Common myeloid progenitor, CD34-positive (primary cell): ENCODE data around the gene C17orf67.

Experiments
- CTCF ChIA-PET: fragments of 350-600 bp; sonication (Branson Sonifier 250); formaldehyde crosslinking; loops from one replicate; lab custom pipeline; 2021; ENCODE audit warnings: antibody characterized with exemption; lab: Charles Lee
- POLR2A ChIA-PET: fragments of 350-600 bp; sonication (Branson Sonifier 250); formaldehyde crosslinking; loops from one replicate; lab custom pipeline; 2021; ENCODE audit warnings: antibody characterized with exemption; lab: Charles Lee
- DNase-seq, 3 donors: peaks; one replicate each; pipeline versions ENCODE4 v3.0.0 to v3.0.0-alpha.2; 2013
- H3K27ac ChIP-seq, 2 experiments: 1 replicate in 1 of 2; 2 replicates in 1 of 2; pipeline ENCODE4 v1.7.0; 2013; ENCODE audit warnings: inconsistent platforms in 2 of 2, low read length in 2 of 2, mild to moderate bottlenecking in 2 of 2, low read depth in 1 of 2, moderate library complexity in 1 of 2; ENCODE audit not compliant: severe bottlenecking in 2 of 2, insufficient read depth in 1 of 2, poor library complexity in 1 of 2
- H3K27me3 ChIP-seq, 5 experiments: replicated peaks in 2 of 5; 1 replicate in 3 of 5; 2 replicates in 2 of 5; pipeline versions ENCODE4 v1.6.1 to v1.7.0; 2013; ENCODE audit warnings: low read length in 4 of 5, mild to moderate bottlenecking in 2 of 5, moderate library complexity in 2 of 5, inconsistent platforms in 1 of 5; ENCODE audit not compliant: insufficient read depth in 5 of 5, control insufficient read depth in 4 of 5
- H3K36me3 ChIP-seq, 4 experiments: 1 replicate in 2 of 4; 2 replicates in 2 of 4; pipeline versions ENCODE4 v1.6.1 to v1.7.0; 2013; ENCODE audit warnings: low read length in 3 of 4, control low read depth in 1 of 4, mild to moderate bottlenecking in 1 of 4; ENCODE audit not compliant: control insufficient read depth in 4 of 4, insufficient read depth in 4 of 4
- H3K4me1 ChIP-seq, 4 experiments: 1 replicate in 3 of 4; 2 replicates in 1 of 4; pipeline versions ENCODE4 v1.6.1 to v1.7.1; 2013; ENCODE audit warnings: low read length in 3 of 4, mild to moderate bottlenecking in 3 of 4, control low read depth in 1 of 4, inconsistent platforms in 1 of 4, moderate library complexity in 1 of 4; ENCODE audit not compliant: control insufficient read depth in 4 of 4, insufficient read depth in 4 of 4; ENCODE audit errors: control extremely low read depth in 1 of 4
- H3K4me3 ChIP-seq, 7 experiments: 1 replicate in 4 of 7; 2 replicates in 3 of 7; pipeline versions ENCODE4 v1.5.1 to v1.7.0; 2013; ENCODE audit warnings: mild to moderate bottlenecking in 7 of 7, low read length in 6 of 7, moderate library complexity in 6 of 7, inconsistent platforms in 2 of 7, low read depth in 2 of 7, control low read depth in 1 of 7; ENCODE audit not compliant: insufficient read depth in 4 of 7, control insufficient read depth in 1 of 7; ENCODE audit errors: extremely low read depth in 1 of 7
- H3K9me3 ChIP-seq, 5 experiments: 1 replicate in 4 of 5; 2 replicates in 1 of 5; pipeline versions ENCODE4 v1.6.1 to v1.7.1; 2013; ENCODE audit warnings: low read length in 4 of 5, mild to moderate bottlenecking in 2 of 5, inconsistent platforms in 1 of 5, low read depth in 1 of 5, moderate library complexity in 1 of 5; ENCODE audit not compliant: control insufficient read depth in 4 of 5, insufficient read depth in 2 of 5; ENCODE audit errors: control extremely low read depth in 1 of 5
- WGBS: methylation state at CpG from one replicate; pipeline ENCODE4 v1.1.5; 2013; ENCODE audit not compliant: insufficient coverage; 5-methylcytosine and 5-hydroxymethylcytosine counted together

C17orf67 gene

GRCh38 chr17:56779898-56780777 is 53.6 kb downstream of the C17orf67 start:
- ChIA-PET POLR2A (interaction anchor here (0.6 to 1.7 kb wide), 3 partner anchors 64 to 187 kb away, joined by 3 to 7 read pairs (median 3); partner anchors contain the start of gene NOG), CTCF (interaction anchor here (0.6 to 5.3 kb wide), 20 partner anchors 9 to 1059 kb away, joined by 3 to 37 read pairs (median 5); partner anchors contain the start of gene NOG)
- Histone ChIP-seq H3K27ac (peak overlapping the region; percentile 65 to 93), H3K9me3 (no peaks in the 10 kb centered on the region), H3K4me3 (peak overlapping the region in 6 of 7 experiments; percentile 40 to 74 (median 66)), H3K4me1 (peaks cover 14 to 70% (median 63%) of the 10 kb centered on the region in 4 experiments), H3K27me3 (no peaks in the 10 kb centered on the region), H3K36me3 (no peaks in the 10 kb centered on the region)
- DNase-seq, result peak; percentile 91 to 97 (median 95)
- under 1% methylated on average over 27 of the region's 48 CpGs for WGBS

- Histone ChIP-seq H3K4me3 (peak overlapping the region in 4 of 7 experiments; percentile 22 to 74 (median 42)), H3K36me3 (no peaks in the 10 kb centered on the region), H3K27ac (peak overlapping the region; percentile 65 to 93), H3K9me3 (no peaks in the 10 kb centered on the region), H3K27me3 (no peaks in the 10 kb centered on the region), H3K4me1 (peaks cover 14 to 69% (median 60%) of the 10 kb centered on the region in 4 experiments)
- WGBS, result 20% methylated on average over 4 of the region's 4 CpGs
- no peak for DNase-seq
- ChIA-PET CTCF (interaction anchor here (0.6 to 5.3 kb wide), 15 partner anchors 8 to 1059 kb away, joined by 3 to 37 read pairs (median 7); partner anchors contain the start of gene NOG), POLR2A (interaction anchor here (1.7 kb wide), 1 partner anchor 63 kb away, joined by 7 read pairs; no protein-coding TSS in a partner anchor)
Observed at GRCh38 chr17:56779322-56779721, 54.4 kb downstream of the C17orf67 start.

GRCh38 chr17:56778898-56779297 is 54.8 kb downstream of the C17orf67 start:
- no peaks in the 10 kb centered on the region for H3K36me3 ChIP-seq
- CTCF ChIA-PET, result interaction anchor here (0.6 to 5.3 kb wide), 12 partner anchors 8 to 186 kb away, joined by 3 to 37 read pairs (median 7); partner anchors contain the start of gene NOG
- POLR2A ChIA-PET, result interaction anchor here (1.7 kb wide), 1 partner anchor 63 kb away, joined by 7 read pairs; no protein-coding TSS in a partner anchor
- H3K27ac ChIP-seq, result peak overlapping the region; percentile 65 to 93
- peaks cover 14 to 71% (median 60%) of the 10 kb centered on the region in 4 experiments for H3K4me1 ChIP-seq
- H3K4me3 ChIP-seq, result peak overlapping the region in 3 of 7 experiments; percentile 26 to 74 (median 29)
- WGBS, result 86% methylated on average over 6 of the region's 9 CpGs
- peak in 1 of 3 donors; percentile 32 for DNase-seq
- no peaks in the 10 kb centered on the region for H3K27me3 ChIP-seq
- H3K9me3 ChIP-seq, result no peaks in the 10 kb centered on the region

GRCh38 chr17:56777859-56778258 is 55.9 kb downstream of the C17orf67 start:
- H3K36me3 ChIP-seq, result no peaks in the 10 kb centered on the region
- POLR2A ChIA-PET, result no interaction called here
- no peaks in the 10 kb centered on the region for H3K9me3 ChIP-seq
- CTCF ChIA-PET, result interaction anchor here (0.7 to 1.1 kb wide), 2 partner anchors 10 to 62 kb away, joined by 4 read pairs; no protein-coding TSS in a partner anchor
- peak; percentile 32 to 79 (median 72) for DNase-seq
- H3K4me3 ChIP-seq, result no peak overlapping the region
- WGBS, result 3% methylated on average over 3 of the region's 7 CpGs
- peaks cover 14 to 74% (median 63%) of the 10 kb centered on the region in 4 experiments for H3K4me1 ChIP-seq
- no peaks in the 10 kb centered on the region for H3K27me3 ChIP-seq
- H3K27ac ChIP-seq, result peak overlapping the region; percentile 28 to 93

GRCh38 chr17:56774650-56775049 is 59.1 kb downstream of the C17orf67 start:
- no peak for DNase-seq
- Histone ChIP-seq H3K36me3 (no peaks in the 10 kb centered on the region), H3K4me1 (peaks cover 10 to 57% (median 47%) of the 10 kb centered on the region in 4 experiments), H3K27ac (no peak overlapping the region), H3K27me3 (no peaks in the 10 kb centered on the region), H3K4me3 (no peak overlapping the region), H3K9me3 (no peaks in the 10 kb centered on the region)
- CTCF ChIA-PET, result interaction anchor here (1.1 to 1.6 kb wide), 2 partner anchors 10 to 20 kb away, joined by 4 to 5 read pairs; no protein-coding TSS in a partner anchor
- WGBS, result 85% methylated on average over 2 of the region's 2 CpGs
- POLR2A ChIA-PET, result no interaction called here

GRCh38 chr17:56773124-56773523 is 60.6 kb downstream of the C17orf67 start:
- no peak overlapping the region for H3K27ac ChIP-seq
- H3K27me3 ChIP-seq, result no peaks in the 10 kb centered on the region
- WGBS, result 83% methylated on average over 1 of the region's 3 CpGs
- H3K4me3 ChIP-seq, result no peak overlapping the region
- peaks cover 8 to 45% (median 33%) of the 10 kb centered on the region in 4 experiments for H3K4me1 ChIP-seq
- DNase-seq, result no peak
- no peaks in the 10 kb centered on the region for H3K9me3 ChIP-seq
- POLR2A ChIA-PET, result no interaction called here
- no peaks in the 10 kb centered on the region for H3K36me3 ChIP-seq
- CTCF ChIA-PET, result interaction anchor here (1.6 kb wide), 1 partner anchor 19 kb away, joined by 5 read pairs; no protein-coding TSS in a partner anchor
